Transverse colon (tissue), 4 donors: ENCODE measurements around the gene ARHGEF10L. TPM values are rescaled to one million over a fixed set of nuclear protein-coding genes. Genes with fewer than 3 reads are reported as not detected.

Experiments
- DNase-seq: peaks from one replicate; pipeline ENCODE4 v3.0.0-alpha.2; 2019
- H3K27ac ChIP-seq, 4 donors: fragments of 200-600 bp; sonication (generic); 2 replicates each; pipeline ENCODE4 v1.5.1; 2016 to 2018; ENCODE audit warnings: inconsistent platforms in 4 of 4
- H3K27me3 ChIP-seq: fragments of 200-600 bp; sonication (generic); 2 replicates; pipeline ENCODE4 v1.5.1; 2017; ENCODE audit warnings: inconsistent platforms
- H3K36me3 ChIP-seq, 4 donors: fragments of 200-600 bp; sonication (generic); 2 replicates each; pipeline ENCODE4 v1.5.1; 2017 to 2019; ENCODE audit warnings: inconsistent platforms in 4 of 4
- H3K4me1 ChIP-seq, 4 donors: fragments of 200-600 bp; sonication (generic); 2 replicates each; pipeline ENCODE4 v1.5.1; 2017 to 2020; ENCODE audit warnings: inconsistent platforms in 4 of 4
- H3K4me3 ChIP-seq, 4 donors: fragments of 200-600 bp; sonication (generic); 1 replicate in 1 of 4; 2 replicates in 3 of 4; pipeline versions ENCODE4 v1.5.1 to v1.6.1; 2017 to 2019; ENCODE audit warnings: inconsistent platforms in 4 of 4
- H3K9me3 ChIP-seq, 2 donors: fragments of 200-600 bp; sonication (generic); 2 replicates each; pipeline ENCODE4 v1.5.1; 2017 to 2019; ENCODE audit warnings: inconsistent platforms in 2 of 2
- CTCF ChIP-seq, 5 experiments: fragments of 200-600 bp in 3 of 5; fragments of 450-650 bp in 2 of 5; sonication (generic) in 3 of 5; IDR thresholded peaks; 1 replicate in 2 of 5; 2 replicates in 3 of 5; pipeline ENCODE4 v1.5.1; 2016 to 2017; ENCODE audit warnings: antibody characterized with exemption in 5 of 5, inconsistent platforms in 3 of 5, mild to moderate bottlenecking in 2 of 5, moderate library complexity in 1 of 5
- EP300 ChIP-seq: sonication (generic); formaldehyde crosslinking; IDR thresholded peaks from one replicate; pipeline ENCODE4 v1.6.1; 2017; ENCODE audit warnings: antibody characterized with exemption, low read depth
- POLR2A ChIP-seq: fragments of 450-650 bp; IDR thresholded peaks from one replicate; pipeline ENCODE4 v1.6.1; 2016; ENCODE audit warnings: antibody characterized with exemption, mild to moderate bottlenecking, moderate library complexity
- POLR2AphosphoS5 ChIP-seq, 3 donors: sonication (generic); formaldehyde crosslinking; IDR thresholded peaks; one replicate each; pipeline ENCODE4 v1.6.1; 2016; ENCODE audit warnings: antibody characterized with exemption in 3 of 3
- WGBS, 2 donors: methylation state at CpG; one replicate each; pipeline ENCODE4 v1.1.5; 2018; ENCODE audit warnings: low coverage in 1 of 2; 5-methylcytosine and 5-hydroxymethylcytosine counted together
- in situ Hi-C, 4 donors: fragments of 200-750 bp; cut with MboI; loops; one replicate each; pipeline versions ENCODE4 v1.15.0 to v1.15.1; 2017; ENCODE audit warnings: low sequenced_read_pairs in 3 of 4, low pct_ligation_motif_present in 1 of 4, low pct_unique_long_range_greater_than_20kb in 1 of 4
- intact Hi-C: fragments of 100-400 bp; cut with DNase I; formaldehyde crosslinking; loops from one replicate; pipeline ENCODE4 v1.15.1; 2023; ENCODE audit warnings: low total_unique reads
- total RNA-seq, 4 donors: library from RNA; depleted of rRNA; stranded (reverse); fragments of >200 nt; gene quantifications; one replicate each; pipeline ENCODE4 v1.1.0, GENCODE V29; 2016

ARHGEF10L gene
- total RNA-seq, 4 donors from 2014 or later = 115 to 326 (median 199) TPM

DNA sequence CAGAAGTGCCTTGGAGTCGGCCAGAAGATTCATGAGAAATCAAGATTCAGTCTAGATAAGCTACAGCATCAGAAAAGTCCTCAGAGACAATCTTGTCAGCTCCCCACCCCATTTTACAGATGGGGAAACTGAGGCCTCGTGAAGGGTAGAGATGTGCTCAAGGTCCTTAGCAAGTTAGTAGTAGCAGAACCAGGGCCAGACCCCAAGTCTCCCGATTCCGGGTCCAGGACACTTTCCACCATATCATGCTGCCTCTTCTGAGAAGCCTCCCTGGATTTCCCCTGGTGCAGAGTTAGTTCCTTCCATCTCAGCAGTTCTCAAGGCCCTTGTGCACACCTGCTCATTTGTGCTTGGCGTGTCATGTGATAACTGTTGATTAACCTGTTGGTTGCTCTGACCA, 124.1 kb downstream of the ARHGEF10L start:
- intact Hi-C loops (no loop called here), in situ Hi-C loops (no loop called here)
- no peak for DNase-seq

GRCh38 chr1:17664322-17664721, 124.8 kb downstream of the ARHGEF10L start:
- H3K9me3 ChIP-seq = no peaks in the 10 kb centered on the region
- no peaks in the 10 kb centered on the region for H3K27me3 ChIP-seq
- intact Hi-C loops (no loop called here), in situ Hi-C loops (no loop called here)
- DNase-seq = no peak
- no peak overlapping the region for H3K27ac ChIP-seq
- peaks cover 0 to 24% (median 10%) of the 10 kb centered on the region in 4 donors for H3K36me3 ChIP-seq
- no peak for TF ChIP-seq POLR2AphosphoS5 (IDR thresholded peaks at IDR 0.05)
- TF ChIP-seq POLR2A = no peak
- no peak for TF ChIP-seq CTCF (IDR thresholded peaks at IDR 0.05)
- TF ChIP-seq EP300 = no peak
- no peaks in the 10 kb centered on the region for H3K4me1 ChIP-seq
- WGBS, 2 donors = 84% methylated on average over 11 of the region's 11 CpGs; no CpG with 5 or more reads in 1 of the 2 donors
- H3K4me3 ChIP-seq = no peak overlapping the region

More for the DNA sequence above, 124.1 kb downstream of the ARHGEF10L start:
- Histone ChIP-seq H3K27me3 (no peaks in the 10 kb centered on the region), H3K4me3 (no peak overlapping the region), H3K27ac (no peak overlapping the region), H3K36me3 (peaks cover 0 to 24% (median 8%) of the 10 kb centered on the region in 4 donors), H3K9me3 (no peaks in the 10 kb centered on the region), H3K4me1 (no peaks in the 10 kb centered on the region)
- TF ChIP-seq POLR2AphosphoS5 (IDR thresholded peaks at IDR 0.05) = no peak
- TF ChIP-seq POLR2A = no peak
- no peak for TF ChIP-seq CTCF (IDR thresholded peaks at IDR 0.05)
- no peak for TF ChIP-seq EP300
- WGBS, 2 donors = 79 to 85% methylated on average over 3 to 5 of the region's 5 CpGs

DNA sequence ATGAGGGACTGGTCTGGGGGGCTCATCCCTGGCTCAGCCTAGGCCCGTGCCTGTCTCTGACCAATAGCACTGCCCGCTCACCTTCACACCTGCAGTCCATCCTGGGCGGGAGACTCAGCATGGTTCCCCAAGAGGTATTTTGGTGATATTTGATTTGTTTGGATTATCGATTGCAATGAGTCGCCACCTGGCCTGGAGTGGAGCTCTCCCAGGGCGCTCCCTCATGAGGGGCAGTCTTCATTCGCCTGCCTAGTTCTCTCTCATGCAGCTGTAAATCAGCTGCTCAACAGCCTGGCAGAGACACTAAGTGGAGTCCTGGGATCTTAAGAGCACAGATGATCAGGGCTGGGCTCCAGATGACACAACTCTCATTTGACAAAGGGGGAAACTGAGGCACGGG, 125.6 kb downstream of the ARHGEF10L start:
- no peak for DNase-seq
- H3K27ac ChIP-seq = no peak overlapping the region
- no peaks in the 10 kb centered on the region for H3K4me1 ChIP-seq
- in situ Hi-C loops (no loop called here), intact Hi-C loops (no loop called here)
- H3K9me3 ChIP-seq = no peaks in the 10 kb centered on the region
- no peaks in the 10 kb centered on the region for H3K27me3 ChIP-seq
- H3K36me3 ChIP-seq = peaks cover 0 to 24% (median 10%) of the 10 kb centered on the region in 4 donors
- TF ChIP-seq EP300 (no peak), POLR2A (no peak), POLR2AphosphoS5 (IDR thresholded peaks at IDR 0.05) (no peak), CTCF (IDR thresholded peaks at IDR 0.05) (no peak)
- WGBS, 2 donors = 84% methylated on average over 8 of the region's 8 CpGs; no CpG with 5 or more reads in 1 of the 2 donors
- H3K4me3 ChIP-seq = no peak overlapping the region

DNA sequence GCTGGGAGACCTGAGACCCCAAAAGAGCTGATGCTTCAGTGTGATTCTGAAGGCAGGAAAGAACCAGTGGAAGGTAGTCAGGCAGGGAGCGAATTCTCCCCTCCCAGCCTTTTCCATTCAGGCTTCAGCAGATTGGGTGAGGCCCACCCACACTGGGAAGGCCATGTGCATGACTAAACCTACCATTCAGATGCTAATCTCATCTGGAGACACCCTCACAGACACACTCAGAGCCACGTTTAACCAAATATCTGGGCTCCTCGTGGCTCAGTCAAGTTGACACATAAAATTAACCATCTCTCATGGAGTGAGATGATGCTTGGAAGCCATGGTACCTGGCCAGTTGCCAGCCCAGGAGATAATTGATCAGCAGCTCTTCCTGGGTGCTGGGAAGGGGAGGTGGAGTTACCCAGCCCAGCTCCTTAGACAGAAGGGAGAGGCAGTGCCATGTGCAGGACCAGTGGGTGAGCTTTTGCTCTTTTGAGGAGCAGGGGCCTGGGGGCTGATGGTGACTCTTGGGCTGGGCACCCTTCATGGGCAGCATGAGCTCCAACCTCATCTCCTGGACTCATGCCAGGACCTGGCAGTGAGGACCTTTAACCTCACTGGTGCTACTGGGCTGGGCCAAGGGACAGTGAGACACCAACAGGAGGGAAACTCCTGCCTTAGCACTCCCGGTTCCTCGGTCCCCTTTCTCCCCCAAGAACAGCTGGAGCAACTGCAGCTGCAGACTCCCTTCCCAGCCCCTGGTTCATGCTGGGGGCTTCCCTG, 126.6 kb downstream of the ARHGEF10L start:
- WGBS, 2 donors = 76% methylated on average over 5 of the region's 5 CpGs; no CpG with 5 or more reads in 1 of the 2 donors
- H3K9me3 ChIP-seq = no peaks in the 10 kb centered on the region
- no peak overlapping the region for H3K27ac ChIP-seq
- H3K27me3 ChIP-seq = no peaks in the 10 kb centered on the region
- H3K4me3 ChIP-seq = no peak overlapping the region
- no peaks in the 10 kb centered on the region for H3K4me1 ChIP-seq
- in situ Hi-C loops (no loop called here), intact Hi-C loops (no loop called here)
- peaks cover 0 to 24% (median 10%) of the 10 kb centered on the region in 4 donors for H3K36me3 ChIP-seq
- DNase-seq = no peak
- TF ChIP-seq POLR2A (no peak), POLR2AphosphoS5 (IDR thresholded peaks at IDR 0.05) (no peak), EP300 (no peak), CTCF (IDR thresholded peaks at IDR 0.05) (no peak)
